Endothelial cell (in vitro differentiated cells): ENCODE data around the gene UBAC1. TPM values are rescaled to one million over a fixed set of nuclear protein-coding genes. Genes with fewer than 3 reads are reported as not detected.
"Not testable (repeated sequence)": the region's sequence is repeated elsewhere in the genome, so short reads cannot be mapped to it uniquely, and the experiment has no call there.

ENCODE experiments used
- DNase-seq: peaks from one replicate; pipeline ENCODE4 v3.0.0; 2021; ENCODE audit warnings: low spot score
- H3K27ac Mint-ChIP-seq: one replicate; pipeline ENCODE4 v1.8.0; 2021; ENCODE audit warnings: mixed read lengths, inconsistent platforms; ENCODE audit not compliant: unreplicated experiment
- H3K27me3 Mint-ChIP-seq: one replicate; pipeline ENCODE4 v1.8.0; 2021; ENCODE audit warnings: mild to moderate bottlenecking, moderate library complexity, mixed read lengths, inconsistent platforms; ENCODE audit not compliant: unreplicated experiment
- H3K36me3 Mint-ChIP-seq: one replicate; pipeline ENCODE4 v1.8.0; 2021; ENCODE audit warnings: mild to moderate bottlenecking, low read depth, mixed read lengths, inconsistent platforms; ENCODE audit not compliant: unreplicated experiment
- H3K4me1 Mint-ChIP-seq: one replicate; pipeline ENCODE4 v1.8.0; 2021; ENCODE audit warnings: mild to moderate bottlenecking, mixed read lengths, inconsistent platforms; ENCODE audit not compliant: unreplicated experiment
- H3K4me3 Mint-ChIP-seq: one replicate; pipeline ENCODE4 v1.8.0; 2021; ENCODE audit warnings: mild to moderate bottlenecking, mixed read lengths, inconsistent platforms; ENCODE audit not compliant: unreplicated experiment
- H3K9me3 Mint-ChIP-seq: one replicate; pipeline ENCODE4 v1.8.0; 2021; ENCODE audit warnings: mixed read lengths, inconsistent platforms; ENCODE audit not compliant: unreplicated experiment
- total RNA-seq: library from RNA; stranded (reverse); fragmentation: NEBNext Ultra II Directional; extraction: Animal tissue kit (Norgen Biotek cat#: 25700); gene quantifications from one replicate; pipeline ENCODE4 v1.2.1, GENCODE V29; 2021; ENCODE audit not compliant: unreplicated experiment
- TF ChIP-seq, protein P1 (sequence below): fragments of 200-600 bp; sonication (generic); IDR thresholded peaks from one replicate; pipeline ENCODE4 v1.5.0; 2021; ENCODE audit warnings: antibody characterized with exemption; ENCODE audit not compliant: unreplicated experiment

Gene UBAC1
- total RNA-seq, 1 donor from 2014 or later, result 46.8 TPM

DNA sequence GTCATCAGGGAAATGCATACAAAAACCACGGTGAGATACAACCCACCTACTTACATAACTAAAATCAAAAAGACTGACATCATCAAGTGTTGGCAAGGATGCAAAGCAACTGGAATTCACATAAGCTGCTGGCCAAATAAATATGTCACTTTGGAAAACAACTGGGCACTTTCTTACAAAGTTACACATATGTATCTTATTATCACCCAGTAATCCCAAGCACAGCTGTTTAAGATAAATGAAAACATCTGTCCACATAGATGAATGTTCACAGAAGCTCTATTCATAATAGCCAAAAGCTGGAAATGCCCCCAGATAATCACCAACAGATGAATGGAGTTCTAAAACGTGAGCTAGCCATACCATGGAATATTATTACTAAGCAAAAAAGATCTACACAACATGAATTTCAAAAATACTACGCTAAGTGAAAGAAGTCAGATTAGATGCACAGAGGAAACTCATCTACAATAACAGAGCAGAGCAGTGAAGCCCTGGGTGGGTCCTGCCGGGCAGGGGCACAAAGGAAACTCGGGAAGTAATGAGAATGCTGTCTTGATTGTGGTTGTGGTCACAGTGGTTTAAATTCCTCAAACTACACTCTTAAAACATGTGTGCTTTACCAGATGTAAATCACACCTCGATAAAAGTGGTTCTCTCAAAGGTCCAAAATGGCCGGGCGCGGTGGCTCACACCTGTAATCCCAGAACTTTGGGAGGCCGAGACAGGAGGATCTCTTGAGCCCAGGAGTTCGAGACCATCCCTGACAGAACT is 62.4 kb downstream of the UBAC1 start:
- no peak overlapping the region for H3K27ac Mint-ChIP-seq
- DNase-seq, result no peak
- H3K9me3 Mint-ChIP-seq, result no peaks in the 10 kb centered on the region
- TF ChIP-seq, protein P1, sequence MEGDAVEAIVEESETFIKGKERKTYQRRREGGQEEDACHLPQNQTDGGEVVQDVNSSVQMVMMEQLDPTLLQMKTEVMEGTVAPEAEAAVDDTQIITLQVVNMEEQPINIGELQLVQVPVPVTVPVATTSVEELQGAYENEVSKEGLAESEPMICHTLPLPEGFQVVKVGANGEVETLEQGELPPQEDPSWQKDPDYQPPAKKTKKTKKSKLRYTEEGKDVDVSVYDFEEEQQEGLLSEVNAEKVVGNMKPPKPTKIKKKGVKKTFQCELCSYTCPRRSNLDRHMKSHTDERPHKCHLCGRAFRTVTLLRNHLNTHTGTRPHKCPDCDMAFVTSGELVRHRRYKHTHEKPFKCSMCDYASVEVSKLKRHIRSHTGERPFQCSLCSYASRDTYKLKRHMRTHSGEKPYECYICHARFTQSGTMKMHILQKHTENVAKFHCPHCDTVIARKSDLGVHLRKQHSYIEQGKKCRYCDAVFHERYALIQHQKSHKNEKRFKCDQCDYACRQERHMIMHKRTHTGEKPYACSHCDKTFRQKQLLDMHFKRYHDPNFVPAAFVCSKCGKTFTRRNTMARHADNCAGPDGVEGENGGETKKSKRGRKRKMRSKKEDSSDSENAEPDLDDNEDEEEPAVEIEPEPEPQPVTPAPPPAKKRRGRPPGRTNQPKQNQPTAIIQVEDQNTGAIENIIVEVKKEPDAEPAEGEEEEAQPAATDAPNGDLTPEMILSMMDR, result no peak
- H3K27me3 Mint-ChIP-seq, result no peaks in the 10 kb centered on the region
- no peak overlapping the region for H3K4me3 Mint-ChIP-seq
- peaks cover 11% of the 10 kb centered on the region for H3K4me1 Mint-ChIP-seq
- H3K36me3 Mint-ChIP-seq, result peaks cover 26% of the 10 kb centered on the region

DNA sequence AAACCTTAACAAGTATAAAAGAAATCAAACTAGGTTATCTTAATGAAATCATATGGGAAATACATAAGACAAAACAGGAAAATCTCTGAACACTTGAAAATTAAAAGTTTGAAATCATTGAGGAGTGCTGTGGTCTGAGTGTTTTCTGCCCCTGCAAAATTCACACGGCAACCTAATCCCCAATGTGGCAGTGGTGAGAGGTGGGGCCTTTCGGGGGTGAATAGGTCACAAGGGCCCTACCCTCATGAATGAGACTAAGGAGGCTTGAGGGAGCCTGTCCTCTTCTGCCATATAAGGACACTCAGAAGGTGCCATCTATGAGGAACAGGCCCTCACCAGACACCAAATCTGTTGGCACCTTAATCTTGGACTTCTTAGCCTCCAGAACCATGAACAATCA is 64.5 kb downstream of the UBAC1 start:
- Mint-ChIP-seq H3K36me3 (peaks cover 28% of the 10 kb centered on the region), H3K4me1 (peaks cover 26% of the 10 kb centered on the region), H3K4me3 (no peak overlapping the region)

DNA sequence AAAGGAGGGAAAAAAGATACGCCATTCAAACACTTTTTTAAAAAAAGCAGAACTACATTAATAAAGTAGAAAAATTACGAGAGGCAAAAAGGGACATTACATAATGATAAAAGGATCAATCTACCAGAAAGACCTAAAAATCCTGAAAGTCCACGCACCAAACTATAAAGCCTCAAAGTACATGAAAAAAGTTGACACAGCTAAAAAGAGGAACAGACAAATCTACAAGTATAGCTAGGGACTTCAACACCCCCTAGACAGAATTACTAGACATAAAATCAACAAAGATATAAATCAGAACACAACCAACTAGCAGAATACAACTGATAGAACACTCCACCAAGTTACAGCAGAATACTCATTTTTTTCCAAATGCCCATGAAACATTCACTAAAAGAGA is 65.0 kb downstream of the UBAC1 start:
- Mint-ChIP-seq H3K27me3 (peaks cover 2% of the 10 kb centered on the region), H3K27ac (no peak overlapping the region), H3K9me3 (no peaks in the 10 kb centered on the region), H3K4me1 (peaks cover 29% of the 10 kb centered on the region), H3K36me3 (peaks cover 26% of the 10 kb centered on the region), H3K4me3 (no peak overlapping the region)
- TF ChIP-seq, protein P1, result no peak
- no peak for DNase-seq

More for the DNA sequence above, 64.5 kb downstream of the UBAC1 start:
- DNase-seq, result no peak
- Mint-ChIP-seq H3K27ac (no peak overlapping the region), H3K27me3 (peaks cover 2% of the 10 kb centered on the region), H3K9me3 (no peaks in the 10 kb centered on the region)
- TF ChIP-seq, protein P1, result no peak

DNA sequence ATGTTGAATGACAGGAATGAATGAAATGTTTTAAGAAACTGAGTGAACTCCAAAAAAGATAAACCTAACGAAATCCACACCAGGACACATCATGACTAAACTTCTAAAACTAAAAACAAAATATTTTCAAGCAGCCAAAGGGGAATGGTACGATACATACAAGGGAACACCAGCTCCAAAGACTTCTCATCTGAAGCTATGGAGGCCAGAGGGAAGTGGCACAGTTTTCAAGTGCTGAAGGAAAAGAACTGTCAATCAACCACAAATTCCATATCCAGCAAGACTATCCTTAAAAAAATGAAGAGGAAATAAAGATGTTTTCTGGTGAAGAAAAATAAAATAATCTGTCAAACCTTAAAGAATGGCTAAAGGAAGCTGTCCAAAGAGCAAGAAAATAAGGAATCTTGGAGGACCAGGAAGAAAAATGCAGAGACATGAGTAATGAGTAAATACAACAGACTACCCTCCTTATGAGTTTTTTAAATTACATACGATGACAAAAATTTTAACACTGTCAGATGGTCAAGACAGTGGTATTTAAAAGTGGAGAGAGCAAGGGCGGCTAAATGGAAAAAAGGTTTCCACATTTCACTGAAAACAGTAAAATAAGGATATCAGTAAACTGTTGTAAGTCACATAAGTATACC is 65.8 kb downstream of the UBAC1 start:
- H3K27ac Mint-ChIP-seq, result no peak overlapping the region
- TF ChIP-seq, protein P1, result no peak
- peaks cover 2% of the 10 kb centered on the region for H3K27me3 Mint-ChIP-seq
- no peak for DNase-seq
- H3K4me3 Mint-ChIP-seq, result no peak overlapping the region
- H3K9me3 Mint-ChIP-seq, result no peaks in the 10 kb centered on the region
- H3K4me1 Mint-ChIP-seq, result peaks cover 37% of the 10 kb centered on the region
- peaks cover 26% of the 10 kb centered on the region for H3K36me3 Mint-ChIP-seq

DNA sequence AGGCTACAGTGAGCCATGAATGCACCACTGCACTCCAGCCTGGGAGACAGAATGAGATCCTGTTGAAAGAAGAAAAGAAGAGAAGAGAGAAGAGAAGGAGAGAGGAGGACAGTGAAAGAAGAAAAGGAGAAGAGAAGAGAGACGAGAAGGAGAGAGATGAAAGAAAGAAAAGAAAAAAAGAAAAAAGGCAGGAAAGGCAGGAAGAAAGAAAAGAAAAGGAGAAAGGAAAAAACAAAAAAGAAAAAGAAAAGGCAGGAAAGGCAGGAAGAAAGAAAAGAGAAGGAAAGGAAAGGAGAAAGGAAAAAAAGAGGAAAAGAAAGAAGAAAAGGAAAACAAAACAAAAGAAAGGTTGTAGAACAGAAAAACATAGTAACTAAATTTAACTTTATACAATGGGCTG is 68.1 kb downstream of the UBAC1 start:
- H3K27me3 Mint-ChIP-seq, result peaks cover 2% of the 10 kb centered on the region
- H3K9me3 Mint-ChIP-seq, result no peaks in the 10 kb centered on the region
- peaks cover 10% of the 10 kb centered on the region for H3K36me3 Mint-ChIP-seq
- no peak for DNase-seq
- H3K4me1 Mint-ChIP-seq, result peaks cover 39% of the 10 kb centered on the region
- TF ChIP-seq, protein P1, result no peak
- H3K27ac Mint-ChIP-seq, result peak overlapping the region; percentile 72
- peak overlapping the region; percentile 35 for H3K4me3 Mint-ChIP-seq

DNA sequence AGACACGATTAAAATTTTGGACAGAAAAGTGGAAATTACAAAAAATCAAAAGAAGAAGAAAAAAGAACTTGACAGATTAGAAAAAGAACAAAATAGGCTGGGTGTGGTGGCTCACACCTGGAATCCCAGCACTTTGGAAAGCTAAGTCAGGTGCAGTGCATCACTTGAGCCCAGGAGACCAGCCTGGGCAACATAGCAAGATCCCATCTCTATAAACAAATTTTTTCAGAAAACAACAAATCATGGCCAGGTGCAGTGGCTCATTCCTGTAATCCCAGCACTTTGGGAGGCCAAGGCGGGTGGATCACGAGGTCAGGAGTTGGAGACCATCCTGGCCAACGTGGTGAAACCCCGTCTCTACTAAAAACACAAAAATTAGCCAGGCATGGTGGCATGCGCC is 68.8 kb downstream of the UBAC1 start:
- not testable (repeated sequence) for H3K9me3 Mint-ChIP-seq, H3K27me3 Mint-ChIP-seq, DNase-seq, H3K27ac Mint-ChIP-seq, H3K4me3 Mint-ChIP-seq
- Mint-ChIP-seq H3K4me1 (peaks cover 45% of the 10 kb centered on the region), H3K36me3 (peaks cover 10% of the 10 kb centered on the region)
